SU-DHL-6 (cell line): Measurements from ENCODE around the gene FAM167B.

Experiments
- CTCF ChIP-seq: fragments of 200-600 bp; sonication (generic); IDR thresholded peaks from one replicate; pipeline ENCODE4 v1.5.1; 2017; ENCODE audit warnings: antibody characterized with exemption, mild to moderate bottlenecking, low read length, moderate library complexity; ENCODE audit not compliant: insufficient read depth, poor library complexity, severe bottlenecking
- EZH2phosphoT487 ChIP-seq: fragments of 200-600 bp; sonication (generic), shearing (Covaris generic); conservative IDR thresholded peaks from 2 replicates; pipeline ENCODE4 v1.6.1; 2018; ENCODE audit warnings: mild to moderate bottlenecking, antibody characterized with exemption, low read length, moderate library complexity, mixed read lengths

GRCh38 chr1:32232558-32233304, 14.3 kb upstream of the FAM167B start:
- TF ChIP-seq CTCF (no peak), EZH2phosphoT487 (no peak)
